ENCODE data around the gene TMEM200B. TPM values are rescaled to one million over a fixed set of nuclear protein-coding genes. Genes with fewer than 3 reads are reported as not detected.

Gene TMEM200B
- total and polyA plus RNA-seq, 2 donors (not counting 1 experiment from before 2014, with no cell fraction given): not detected

DNA sequence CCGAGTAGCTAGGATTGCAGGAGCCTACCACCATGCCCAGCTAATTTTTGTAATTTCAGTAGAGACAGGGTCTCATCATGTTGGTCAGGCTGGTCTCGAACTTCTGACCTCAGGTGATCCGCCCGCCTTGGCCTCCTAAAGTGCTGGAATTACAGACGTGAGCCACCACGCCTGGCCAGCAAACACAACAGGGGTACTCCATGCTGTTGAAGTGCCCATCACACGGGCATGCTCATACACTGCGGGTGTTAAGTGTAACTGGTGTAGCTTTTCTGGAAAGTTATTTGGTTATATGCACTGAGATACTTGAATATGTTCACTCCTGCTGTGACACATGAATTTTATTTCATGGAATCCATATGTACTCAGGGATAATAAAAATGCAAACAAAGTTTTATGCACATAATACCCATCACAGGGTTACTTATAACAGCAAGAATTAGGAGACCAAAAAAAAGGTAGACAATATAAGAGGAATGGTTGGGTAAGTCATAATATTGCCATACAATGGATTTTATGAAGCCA lies 48.8 kb upstream of the TMEM200B start:
- 94% methylated on average over 6 of the region's 8 CpGs for WGBS (ENCODE audit: insufficient coverage)
- H3K4me3 Mint-ChIP-seq: no peak overlapping the region
- no peak overlapping the region for H3K4me3 ChIP-seq (ENCODE audit: control extremely low read depth in 1 of 5, extremely low read depth in 1 of 5, insufficient read depth in 1 of 5, low read depth in 2 of 5, low read length in 4 of 5)

DNA sequence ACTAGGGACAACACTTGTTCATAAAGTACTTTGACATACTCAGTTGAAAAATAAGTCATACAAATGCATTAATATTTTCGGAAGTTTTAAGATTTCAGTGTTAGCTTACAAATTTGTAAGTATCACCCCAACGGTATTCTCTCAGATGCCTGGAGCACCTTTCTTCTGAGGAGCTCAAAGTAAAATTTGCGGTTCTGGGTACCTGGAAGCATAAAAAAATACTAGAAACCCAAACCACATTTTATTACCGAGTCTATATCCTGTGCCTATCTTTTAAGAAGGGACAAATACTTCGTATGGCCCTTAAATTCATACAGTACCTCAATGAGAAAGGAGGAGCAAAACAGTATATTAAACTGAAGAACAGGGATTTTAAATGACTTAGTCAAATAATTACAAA lies 47.8 kb upstream of the TMEM200B start:
- peaks cover 98% of the 10 kb centered on the region for H3K79me2 ChIP-seq (ENCODE audit: control insufficient read depth, insufficient read depth, low read length)
- peaks cover 17 to 25% of the 10 kb centered on the region in 2 donors for H3K4me1 ChIP-seq (ENCODE audit: control insufficient read depth in 2 of 2, insufficient read depth in 2 of 2, low read length in 2 of 2)
- peaks cover 8 to 29% of the 10 kb centered on the region in 2 experiments for H3K36me3 ChIP-seq (replicated peaks in 1 of 2; ENCODE audit: control extremely low read depth in 1 of 2, control insufficient read depth in 1 of 2, extremely low read depth in 1 of 2, insufficient read depth in 2 of 2, low read length in 1 of 2)
- H3K27ac ChIP-seq (ENCODE audit: low read length in 2 of 2): peak overlapping the region in 1 of 2 donors; percentile 9
- ATAC-seq (ENCODE audit: low read depth): no peak
- intact Hi-C loops (cut with micrococcal nuclease): no loop called here
- no peak for TF ChIP-seq EZH2 (IDR thresholded peaks at IDR 0.05; ENCODE audit: borderline replicate concordance, insufficient read depth, low read depth, low read length, poor library complexity, severe bottlenecking)
- TF ChIP-seq, protein P1, sequence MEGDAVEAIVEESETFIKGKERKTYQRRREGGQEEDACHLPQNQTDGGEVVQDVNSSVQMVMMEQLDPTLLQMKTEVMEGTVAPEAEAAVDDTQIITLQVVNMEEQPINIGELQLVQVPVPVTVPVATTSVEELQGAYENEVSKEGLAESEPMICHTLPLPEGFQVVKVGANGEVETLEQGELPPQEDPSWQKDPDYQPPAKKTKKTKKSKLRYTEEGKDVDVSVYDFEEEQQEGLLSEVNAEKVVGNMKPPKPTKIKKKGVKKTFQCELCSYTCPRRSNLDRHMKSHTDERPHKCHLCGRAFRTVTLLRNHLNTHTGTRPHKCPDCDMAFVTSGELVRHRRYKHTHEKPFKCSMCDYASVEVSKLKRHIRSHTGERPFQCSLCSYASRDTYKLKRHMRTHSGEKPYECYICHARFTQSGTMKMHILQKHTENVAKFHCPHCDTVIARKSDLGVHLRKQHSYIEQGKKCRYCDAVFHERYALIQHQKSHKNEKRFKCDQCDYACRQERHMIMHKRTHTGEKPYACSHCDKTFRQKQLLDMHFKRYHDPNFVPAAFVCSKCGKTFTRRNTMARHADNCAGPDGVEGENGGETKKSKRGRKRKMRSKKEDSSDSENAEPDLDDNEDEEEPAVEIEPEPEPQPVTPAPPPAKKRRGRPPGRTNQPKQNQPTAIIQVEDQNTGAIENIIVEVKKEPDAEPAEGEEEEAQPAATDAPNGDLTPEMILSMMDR (IDR thresholded peaks at IDR 0.05): no peak
- Mint-ChIP-seq H3K4me1 (peaks cover 47% of the 10 kb centered on the region), H3K27me3 (no peaks in the 10 kb centered on the region), H3K9me3 (ENCODE audit: insufficient read depth) (no peaks in the 10 kb centered on the region), H3K4me3 (peak overlapping the region; percentile 60), H3K27ac (no peak overlapping the region)
- WGBS (ENCODE audit: insufficient coverage): no CpG with 5 or more reads among the region's 5 CpGs
- peaks cover 95% of the 10 kb centered on the region for H4K20me1 ChIP-seq (ENCODE audit: control insufficient read depth, insufficient read depth, low read length, poor library complexity, severe bottlenecking)
- H3K9ac ChIP-seq (ENCODE audit: low read length): no peak overlapping the region
- ChIA-PET POLR2A (interaction anchor here (0.6 to 3.1 kb wide), 2 partner anchors 10 to 310 kb away, joined by 3 to 9 read pairs; partner anchors contain the start of gene SRSF4), CTCF (interaction anchor here (1.2 to 3.6 kb wide), 3 partner anchors 10 to 140 kb away, joined by 3 to 15 read pairs (median 9); partner anchors contain the start of gene SRSF4)
- DNase-seq: no peak
- no peak overlapping the region for H2AFZ ChIP-seq (ENCODE audit: insufficient read depth, low read depth, low read length, poor library complexity, severe bottlenecking)
- peak overlapping the region; percentile 39 for H3K4me2 ChIP-seq (replicated peaks; ENCODE audit: low read depth, low read length, poor library complexity, severe bottlenecking)
- H3K27me3 ChIP-seq (replicated peaks in 1 of 4; ENCODE audit: control extremely low read depth in 1 of 4, control insufficient read depth in 3 of 4, insufficient read depth in 4 of 4, low read length in 3 of 4): no peaks in the 10 kb centered on the region
- H3K4me3 ChIP-seq (ENCODE audit: control extremely low read depth in 1 of 5, extremely low read depth in 1 of 5, insufficient read depth in 1 of 5, low read depth in 2 of 5, low read length in 4 of 5): no peak overlapping the region
- H3K9me3 ChIP-seq (ENCODE audit: control extremely low read depth in 1 of 3, control insufficient read depth in 2 of 3, insufficient read depth in 1 of 3, low read length in 2 of 3): no peaks in the 10 kb centered on the region

More for the DNA sequence above, 48.8 kb upstream of the TMEM200B start:
- POLR2A ChIA-PET: interaction anchor here (3.1 kb wide), 1 partner anchor 9 kb away, joined by 9 read pairs; the partner anchor contains the start of gene SRSF4
- ATAC-seq (ENCODE audit: low read depth) (no peak), DNase-seq (no peak)
- Histone ChIP-seq H3K9me3 (ENCODE audit: control extremely low read depth in 1 of 3, control insufficient read depth in 2 of 3, insufficient read depth in 1 of 3, low read length in 2 of 3) (no peaks in the 10 kb centered on the region), H2AFZ (ENCODE audit: insufficient read depth, low read depth, low read length, poor library complexity, severe bottlenecking) (no peak overlapping the region), H3K27me3 (replicated peaks in 1 of 4; ENCODE audit: control extremely low read depth in 1 of 4, control insufficient read depth in 3 of 4, insufficient read depth in 4 of 4, low read length in 3 of 4) (no peaks in the 10 kb centered on the region), H3K4me2 (replicated peaks; ENCODE audit: low read depth, low read length, poor library complexity, severe bottlenecking) (no peak overlapping the region), H3K27ac (ENCODE audit: low read length in 2 of 2) (no peak overlapping the region), H3K4me1 (ENCODE audit: control insufficient read depth in 2 of 2, insufficient read depth in 2 of 2, low read length in 2 of 2) (peaks cover 19 to 28% of the 10 kb centered on the region in 2 donors), H3K36me3 (replicated peaks in 1 of 2; ENCODE audit: control extremely low read depth in 1 of 2, control insufficient read depth in 1 of 2, extremely low read depth in 1 of 2, insufficient read depth in 2 of 2, low read length in 1 of 2) (peaks cover 3 to 29% of the 10 kb centered on the region in 2 experiments), H4K20me1 (ENCODE audit: control insufficient read depth, insufficient read depth, low read length, poor library complexity, severe bottlenecking) (peaks cover 95% of the 10 kb centered on the region), H3K79me2 (ENCODE audit: control insufficient read depth, insufficient read depth, low read length) (peaks cover 98% of the 10 kb centered on the region), H3K9ac (ENCODE audit: low read length) (no peak overlapping the region)
- H3K27me3 Mint-ChIP-seq: no peaks in the 10 kb centered on the region
- TF ChIP-seq, protein P1 (IDR thresholded peaks at IDR 0.05): no peak
- no peak for TF ChIP-seq EZH2 (IDR thresholded peaks at IDR 0.05; ENCODE audit: borderline replicate concordance, insufficient read depth, low read depth, low read length, poor library complexity, severe bottlenecking)
- no peaks in the 10 kb centered on the region for H3K9me3 Mint-ChIP-seq (ENCODE audit: insufficient read depth)
- intact Hi-C loops (cut with micrococcal nuclease): no loop called here
- peaks cover 53% of the 10 kb centered on the region for H3K4me1 Mint-ChIP-seq
- H3K27ac Mint-ChIP-seq: no peak overlapping the region
- CTCF ChIA-PET: interaction anchor here (3.6 kb wide), 1 partner anchor 30 kb away, joined by 15 read pairs; no protein-coding TSS in a partner anchor

Data from B cell (primary cell).